NCI-H1417 (cell line): ENCODE measurements around the gene TBC1D21.
"Not testable (repeated sequence)": the region's sequence is repeated elsewhere in the genome, so short reads cannot be mapped to it uniquely, and the experiment has no call there.

Experiments
- DNase-seq, 3 experiments: peaks; one replicate each; lab custom pipeline; 2025; lab: John Stamatoyannopoulos, UW

Gene TBC1D21

DNA sequence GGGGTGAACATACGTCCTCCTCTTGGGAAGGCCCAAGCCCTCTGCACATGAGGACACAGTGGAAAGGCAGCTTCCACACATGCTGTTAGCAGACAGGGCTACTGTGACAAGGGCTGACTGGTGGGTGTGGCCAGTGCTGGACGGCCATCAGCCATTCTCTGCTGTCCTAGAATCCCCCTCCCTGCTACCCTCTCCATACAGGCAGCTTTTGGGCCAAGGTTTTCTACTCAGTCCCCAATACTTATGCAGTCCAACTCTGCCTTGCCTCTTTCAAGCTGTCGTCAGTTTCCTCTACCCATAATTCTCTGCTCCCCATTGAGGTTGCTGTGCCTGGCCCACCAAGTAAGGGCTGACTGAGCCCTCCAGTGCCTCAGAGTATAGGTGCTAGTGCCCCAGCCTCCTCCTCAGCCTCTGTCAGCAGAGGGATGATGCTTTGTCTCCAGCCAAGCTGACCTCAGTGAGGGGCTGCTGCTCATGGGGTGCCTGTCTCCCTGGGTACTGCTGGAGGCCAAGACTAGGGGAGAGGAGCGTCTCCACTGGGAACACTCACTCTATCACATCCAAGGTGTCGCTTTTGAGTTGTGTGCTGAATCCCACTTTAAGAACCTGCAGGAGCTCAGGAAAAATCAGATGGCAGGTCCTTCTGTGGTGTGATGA, 55.7 kb downstream of the TBC1D21 start:
- peak in 1 of 3 experiments; percentile 22 for DNase-seq

DNA sequence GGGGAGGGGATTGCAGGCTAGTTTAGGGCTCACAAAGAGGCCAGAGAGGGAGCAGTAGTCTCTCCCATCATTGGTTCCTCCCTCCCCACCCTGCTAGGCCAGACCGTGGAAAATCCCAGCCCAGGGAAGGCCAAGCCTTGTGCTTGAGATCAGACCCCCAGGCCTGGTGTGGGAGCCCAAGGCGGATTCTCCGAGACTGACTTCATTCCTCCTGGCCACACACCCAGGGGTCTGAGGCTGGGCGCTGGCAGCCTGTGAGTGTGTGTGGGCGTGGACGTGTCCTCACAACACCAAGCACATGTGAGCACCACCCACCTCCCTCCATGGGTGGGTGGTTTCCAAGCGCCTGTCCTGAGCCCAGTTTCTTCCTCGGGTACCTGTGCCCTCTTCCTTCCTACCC, 57.0 kb downstream of the TBC1D21 start:
- DNase-seq, result no peak

DNA sequence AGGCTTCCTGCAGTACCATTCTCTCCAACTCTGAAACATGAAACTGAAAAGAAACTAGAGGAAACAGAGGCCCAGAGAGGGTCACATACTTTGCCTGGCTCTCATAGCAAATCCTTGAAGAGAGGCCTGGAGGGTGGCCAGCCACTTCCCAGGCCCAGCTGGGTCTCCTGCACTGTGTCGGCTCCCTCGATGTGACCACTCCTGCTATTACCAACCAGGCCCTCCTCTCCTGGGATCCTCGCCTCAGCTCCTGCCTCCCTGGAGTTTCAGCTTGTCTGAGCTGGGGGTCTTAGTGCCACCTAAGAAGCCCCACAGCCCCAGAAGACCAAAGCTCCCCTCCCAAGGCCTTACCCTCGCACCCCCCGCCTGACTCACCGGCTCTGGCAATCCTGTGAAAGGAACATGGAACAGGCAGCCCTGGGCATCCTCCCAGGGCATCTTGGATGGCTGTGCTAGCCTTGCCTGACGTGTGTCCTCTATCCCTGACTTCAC, 57.5 kb downstream of the TBC1D21 start:
- DNase-seq, result no peak

DNA sequence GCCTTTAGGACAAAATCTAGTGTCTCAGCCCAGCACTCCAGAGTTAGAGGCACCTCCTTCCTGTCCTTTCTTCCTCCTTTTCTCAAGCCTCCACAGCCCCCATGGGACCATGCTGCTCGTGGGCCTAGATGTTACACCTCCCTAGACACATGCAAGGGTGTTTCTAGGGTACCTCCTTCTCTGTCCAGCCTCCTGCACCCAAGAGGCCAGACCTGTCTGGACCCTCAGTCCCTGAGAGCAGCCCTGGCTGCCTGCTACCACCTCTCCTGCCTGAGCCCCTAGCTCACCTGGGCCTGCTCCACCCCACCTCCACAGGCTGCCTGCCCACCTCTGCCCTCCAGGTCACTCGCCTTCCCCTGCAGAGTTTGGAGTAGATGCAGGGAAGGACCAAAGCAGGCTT, 58.1 kb downstream of the TBC1D21 start:
- DNase-seq, result no peak

DNA sequence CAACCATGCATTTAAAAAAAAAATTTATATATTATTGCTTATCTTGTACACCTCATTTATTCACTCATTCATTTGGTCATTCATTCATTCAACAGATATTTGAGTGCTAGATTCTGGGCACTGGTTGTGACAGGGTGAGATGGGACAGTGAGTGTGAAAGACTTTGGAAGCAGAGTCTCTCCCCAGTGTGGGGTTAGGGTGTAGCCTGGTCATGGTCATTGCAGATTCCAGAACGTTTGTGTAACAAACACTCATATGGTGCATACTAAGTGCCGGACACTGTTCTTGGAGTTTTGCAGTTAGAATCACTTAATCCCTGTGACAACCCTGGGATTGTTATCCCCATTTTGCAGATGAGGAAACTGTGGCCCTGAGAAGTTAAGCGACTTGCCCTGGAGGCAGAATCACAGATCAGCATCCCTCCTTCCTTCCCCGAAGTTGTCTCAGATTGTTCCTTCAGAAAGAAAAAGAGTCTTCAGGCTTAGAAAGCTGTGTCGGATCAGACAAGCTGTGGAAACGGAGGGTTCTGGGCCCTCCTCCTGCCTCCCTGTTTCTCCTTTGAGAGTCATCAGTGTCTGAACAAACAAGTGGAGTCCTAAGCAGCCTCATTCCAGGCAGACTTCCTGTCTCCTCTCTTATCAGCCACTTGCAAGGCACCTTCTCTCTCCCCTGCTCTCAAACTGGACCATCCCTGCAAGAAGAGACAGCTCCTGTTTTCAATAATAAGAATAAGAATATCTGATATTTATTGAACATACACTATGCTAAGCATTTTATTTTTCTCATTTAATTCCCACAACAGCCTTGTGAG, 59.2 kb downstream of the TBC1D21 start:
- no peak for DNase-seq

DNA sequence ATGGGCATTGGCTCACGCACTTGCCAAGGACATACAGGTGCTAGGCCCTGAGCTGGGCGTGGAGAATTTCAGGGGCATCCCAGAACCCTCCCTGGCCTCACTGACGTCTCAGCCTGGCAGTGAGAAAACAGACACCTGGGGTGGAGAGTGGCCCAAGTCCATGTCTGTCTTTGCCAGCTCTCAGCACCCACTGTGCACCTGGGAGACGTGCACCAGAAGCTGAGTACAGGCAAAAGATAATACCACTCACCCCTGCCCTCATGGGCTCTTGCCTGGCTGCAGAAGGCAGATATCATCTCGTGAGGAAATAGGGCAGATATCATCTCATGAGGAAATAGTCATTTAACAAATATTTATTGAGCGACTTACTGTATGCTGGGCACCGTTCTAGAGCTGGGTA, 60.9 kb downstream of the TBC1D21 start:
- no peak for DNase-seq

DNA sequence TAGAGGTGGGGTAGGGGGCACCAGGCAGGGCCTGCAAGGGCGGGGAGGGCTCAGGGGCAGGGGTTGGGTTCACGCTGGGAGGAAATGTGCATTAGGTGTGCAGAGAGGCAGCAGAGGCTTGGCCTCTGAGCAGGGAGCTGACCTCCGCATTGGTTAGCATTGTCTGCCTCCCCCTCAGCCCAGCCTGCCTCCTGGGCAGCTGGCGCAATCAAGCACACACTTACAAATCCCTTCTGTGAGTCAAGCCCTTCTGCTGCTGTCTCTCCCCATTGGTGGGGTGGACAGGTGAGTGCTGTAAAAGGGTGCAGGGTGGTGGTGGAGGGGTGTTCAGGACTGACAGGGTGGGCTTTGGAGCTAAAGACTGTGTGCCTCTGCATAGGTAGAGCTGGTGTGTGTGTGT, 62.2 kb downstream of the TBC1D21 start:
- peak in 1 of 3 experiments; percentile 62 for DNase-seq

DNA sequence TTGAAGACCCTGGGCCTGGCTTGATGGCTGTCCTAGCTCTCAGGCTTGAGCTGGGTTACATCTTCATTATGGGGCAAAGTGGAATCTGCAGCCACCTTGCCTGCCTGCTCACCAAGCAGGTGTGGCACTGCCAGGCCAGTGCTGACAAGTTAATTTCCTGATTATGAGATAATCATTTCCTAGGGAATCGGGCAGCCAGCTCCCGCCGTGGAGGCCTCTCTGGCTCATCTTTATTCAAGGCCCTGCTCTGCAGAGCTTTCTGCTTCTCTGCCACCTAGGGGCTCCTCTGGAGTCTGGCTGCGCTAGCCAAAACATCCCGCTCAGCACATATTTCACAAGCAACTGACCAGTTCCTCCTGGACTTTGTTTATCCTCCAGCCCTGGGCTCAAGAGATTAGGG, 62.8 kb downstream of the TBC1D21 start:
- peak in 2 of 3 experiments; percentile 56 to 82 for DNase-seq

DNA sequence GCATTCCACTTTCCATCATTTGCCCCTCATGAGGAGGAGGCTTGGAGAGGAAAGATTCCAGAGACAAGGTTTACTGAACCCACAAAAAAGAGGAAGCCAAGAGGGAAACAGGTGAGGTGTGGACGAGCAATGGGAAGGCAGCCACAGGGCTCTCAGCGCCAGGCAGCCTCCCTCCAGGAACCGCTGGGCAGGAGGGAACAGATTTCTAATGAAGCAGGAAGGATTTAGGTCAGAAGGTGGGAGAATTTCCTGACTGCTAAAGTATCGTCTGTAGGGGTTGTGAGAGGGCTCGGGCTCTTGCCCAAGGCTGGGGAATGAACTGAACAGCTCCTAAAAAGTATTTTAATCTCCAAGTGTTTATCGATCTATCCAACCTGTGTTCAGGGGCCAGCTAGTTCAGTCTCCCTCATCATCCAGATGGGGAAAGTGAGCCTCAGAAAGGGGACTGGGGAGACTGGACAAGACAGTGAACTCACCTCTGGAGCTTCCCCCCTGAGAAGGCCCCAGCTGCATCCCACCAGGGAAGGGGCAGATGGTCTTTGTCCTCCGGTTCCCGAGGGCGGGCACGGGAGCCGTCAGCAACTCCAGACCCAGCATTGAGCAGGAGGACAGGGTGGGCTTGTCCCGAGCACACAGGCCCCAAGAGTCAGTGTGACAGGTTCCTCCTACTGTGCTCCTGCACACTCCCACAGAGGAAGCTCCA, 63.4 kb downstream of the TBC1D21 start:
- no peak for DNase-seq

DNA sequence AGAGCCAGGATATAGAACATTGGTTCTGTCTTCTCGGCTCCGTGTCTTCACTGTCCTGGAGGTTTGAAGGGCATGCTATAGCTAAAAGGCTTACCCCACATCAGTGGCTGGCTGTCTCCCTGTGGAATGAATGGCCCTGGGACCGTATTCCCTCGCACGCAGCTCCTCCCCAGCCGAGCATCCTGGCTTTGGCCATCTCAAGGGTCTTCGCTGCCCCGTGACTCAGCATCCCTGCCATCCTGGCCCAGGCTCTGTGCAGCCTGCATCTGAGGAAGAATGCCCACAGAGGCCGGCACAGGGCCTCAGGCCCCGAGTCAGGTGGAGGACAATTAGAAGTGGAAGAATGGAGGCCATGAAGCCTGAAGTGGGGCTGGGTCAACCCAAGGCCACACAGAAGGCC, 63.9 kb downstream of the TBC1D21 start:
- no peak for DNase-seq

DNA sequence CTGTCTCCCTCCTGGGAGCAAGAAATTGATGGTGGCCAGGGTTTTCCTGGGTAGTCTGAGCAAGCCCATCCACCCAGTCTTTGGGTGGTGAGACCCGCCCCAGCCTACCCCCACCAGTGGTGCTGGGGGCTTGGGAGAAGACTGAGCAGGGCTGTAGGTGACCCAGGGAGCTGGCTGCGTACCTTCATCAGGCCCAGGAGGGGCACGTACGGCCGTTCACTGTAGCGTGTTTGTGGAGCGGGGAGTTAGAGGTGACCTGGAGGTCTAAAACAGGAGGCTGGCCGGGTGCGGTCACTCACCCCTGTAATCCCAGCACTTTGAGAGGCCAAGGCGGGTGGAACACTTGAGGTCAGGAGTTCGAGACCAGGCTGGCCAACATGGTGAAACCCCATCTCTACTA, 64.4 kb downstream of the TBC1D21 start:
- DNase-seq, result no peak

DNA sequence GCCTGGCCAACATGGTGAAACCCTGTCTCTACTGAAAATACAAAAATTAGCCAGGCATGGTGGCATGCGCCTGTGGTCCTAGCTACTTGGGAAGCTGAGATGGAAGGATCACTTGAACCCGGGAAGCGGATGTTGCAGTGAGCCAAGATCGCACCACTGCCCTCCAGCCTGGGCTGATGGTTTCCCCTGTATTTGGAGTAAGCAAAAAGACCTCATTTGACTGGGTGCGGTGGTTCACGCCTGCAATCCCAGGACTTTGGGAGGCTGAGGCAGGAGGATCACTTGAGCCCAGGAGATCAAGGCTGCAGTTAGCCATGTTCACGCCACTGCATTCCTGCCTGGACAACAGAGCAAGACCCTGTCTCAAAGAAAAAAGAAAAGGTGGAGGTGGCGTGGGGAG, 65.2 kb downstream of the TBC1D21 start:
- DNase-seq, result not testable (repeated sequence)
